ENCODE data around the gene NDUFS8. TPM values are rescaled to one million over a fixed set of nuclear protein-coding genes. Genes with fewer than 3 reads are reported as not detected.

Gene NDUFS8
- total RNA-seq, 4 donors from 2014 or later: 136 to 206 (median 159) TPM

DNA sequence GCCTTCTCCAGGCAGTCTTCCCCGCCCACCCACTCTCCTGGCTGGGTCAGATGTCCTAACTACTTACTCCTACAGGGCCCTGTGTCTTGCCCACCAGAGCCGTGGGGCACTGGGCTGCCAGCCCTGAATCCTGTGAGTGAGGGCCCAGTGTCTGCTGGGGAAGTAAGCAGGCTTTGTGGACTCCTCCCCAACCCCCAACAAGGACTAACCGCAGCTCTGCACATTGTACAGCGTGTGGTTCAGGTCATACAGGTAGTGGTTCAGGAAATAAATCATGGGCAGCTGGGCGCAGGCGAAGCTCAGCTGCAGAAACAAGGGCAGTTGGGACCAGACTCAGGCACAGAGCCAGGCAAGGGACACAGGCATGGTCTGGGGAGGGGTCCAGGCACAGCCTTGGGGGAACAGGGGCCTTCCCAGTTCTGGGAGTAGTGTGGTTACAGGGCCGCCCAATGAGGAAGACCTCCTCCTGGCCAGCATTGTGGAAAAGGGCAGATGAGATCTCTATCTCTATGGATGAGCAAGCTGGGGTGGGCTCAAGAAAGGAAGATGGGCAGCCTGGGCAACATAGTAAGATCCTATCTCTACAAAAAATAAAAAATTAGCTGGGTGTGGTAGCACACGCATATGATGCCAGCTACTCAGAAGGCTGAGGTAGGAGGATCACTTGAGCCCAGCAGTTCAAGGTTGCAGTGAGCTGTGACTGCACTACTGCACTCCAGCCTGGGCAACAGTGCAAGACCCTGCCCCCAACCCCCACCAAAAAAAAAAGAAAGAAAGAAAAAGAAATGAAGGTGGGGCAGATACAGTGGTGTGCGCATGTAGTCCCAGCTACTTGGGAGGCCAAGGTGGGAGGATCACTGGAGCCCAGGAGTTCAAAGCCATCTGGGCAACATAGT is 32.1 kb upstream of the NDUFS8 start:
- TF ChIP-seq, protein P1, sequence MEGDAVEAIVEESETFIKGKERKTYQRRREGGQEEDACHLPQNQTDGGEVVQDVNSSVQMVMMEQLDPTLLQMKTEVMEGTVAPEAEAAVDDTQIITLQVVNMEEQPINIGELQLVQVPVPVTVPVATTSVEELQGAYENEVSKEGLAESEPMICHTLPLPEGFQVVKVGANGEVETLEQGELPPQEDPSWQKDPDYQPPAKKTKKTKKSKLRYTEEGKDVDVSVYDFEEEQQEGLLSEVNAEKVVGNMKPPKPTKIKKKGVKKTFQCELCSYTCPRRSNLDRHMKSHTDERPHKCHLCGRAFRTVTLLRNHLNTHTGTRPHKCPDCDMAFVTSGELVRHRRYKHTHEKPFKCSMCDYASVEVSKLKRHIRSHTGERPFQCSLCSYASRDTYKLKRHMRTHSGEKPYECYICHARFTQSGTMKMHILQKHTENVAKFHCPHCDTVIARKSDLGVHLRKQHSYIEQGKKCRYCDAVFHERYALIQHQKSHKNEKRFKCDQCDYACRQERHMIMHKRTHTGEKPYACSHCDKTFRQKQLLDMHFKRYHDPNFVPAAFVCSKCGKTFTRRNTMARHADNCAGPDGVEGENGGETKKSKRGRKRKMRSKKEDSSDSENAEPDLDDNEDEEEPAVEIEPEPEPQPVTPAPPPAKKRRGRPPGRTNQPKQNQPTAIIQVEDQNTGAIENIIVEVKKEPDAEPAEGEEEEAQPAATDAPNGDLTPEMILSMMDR (IDR thresholded peaks at IDR 0.05): no peak
- no peak for TF ChIP-seq POLR2A (IDR thresholded peaks at IDR 0.05)
- no peak overlapping the region for H3K4me3 ChIP-seq (ENCODE audit: low read depth, poor library complexity, severe bottlenecking)
- no peak for DNase-seq (ENCODE audit: low spot score in 2 of 2)
- intact Hi-C loops (cut with DNase I; ENCODE audit: low total_unique reads): no loop called here
- 90 to 93% methylated on average over 9 of the region's 9 CpGs for WGBS, 2 donors

DNA sequence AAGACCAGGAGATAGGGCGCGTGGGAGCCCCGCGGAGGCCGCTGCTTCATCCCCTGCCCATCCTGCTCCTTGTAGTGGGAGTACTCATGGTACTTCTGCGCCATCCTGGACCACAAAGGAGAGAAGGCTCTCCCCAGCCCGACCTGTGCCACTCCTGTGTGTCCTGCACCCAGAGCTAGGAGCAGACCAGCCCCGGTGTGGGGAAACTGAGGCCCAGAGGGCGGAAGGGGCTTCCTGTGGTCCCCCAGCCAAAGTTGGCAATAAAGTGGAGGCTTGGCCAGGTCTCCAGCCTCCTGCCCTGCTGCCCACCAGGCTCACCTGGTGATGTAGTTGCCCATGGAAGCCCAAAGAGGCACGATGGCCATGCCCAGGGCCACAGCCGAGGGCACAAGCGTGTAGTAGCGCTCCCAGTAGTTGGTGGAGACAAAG is 31.3 kb upstream of the NDUFS8 start:
- TF ChIP-seq, protein P1 (IDR thresholded peaks at IDR 0.05): no peak
- TF ChIP-seq POLR2A (IDR thresholded peaks at IDR 0.05): no peak
- DNase-seq (ENCODE audit: low spot score in 2 of 2): peak in 1 of 2 donors; percentile 84
- H3K4me3 ChIP-seq (ENCODE audit: low read depth, poor library complexity, severe bottlenecking): no peak overlapping the region
- intact Hi-C loops (cut with DNase I; ENCODE audit: low total_unique reads): no loop called here
- 96 to 97% methylated on average over 11 to 13 of the region's 13 CpGs for WGBS, 2 donors

DNA sequence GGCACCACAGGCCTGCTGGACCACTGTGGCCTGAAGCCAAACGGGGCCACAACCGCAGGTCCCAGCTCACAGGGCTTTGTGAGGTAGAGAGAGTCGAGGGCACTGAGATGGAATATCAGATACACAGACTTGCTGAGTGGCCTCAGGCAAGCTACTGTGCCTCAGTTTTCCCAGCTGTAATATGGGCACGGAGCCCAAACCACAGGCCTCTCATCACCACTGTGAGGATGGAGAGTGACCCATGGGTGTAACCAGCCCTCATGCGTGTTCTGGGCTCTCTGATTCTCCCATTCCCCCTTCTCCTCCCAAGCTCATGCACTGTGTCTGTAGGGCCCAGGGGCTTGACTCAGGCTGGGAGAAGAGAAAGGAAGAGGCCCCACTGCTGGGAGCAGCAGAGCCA is 30.8 kb upstream of the NDUFS8 start:
- 93 to 98% methylated on average over 5 of the region's 5 CpGs for WGBS, 2 donors
- no peak for TF ChIP-seq POLR2A (IDR thresholded peaks at IDR 0.05)
- TF ChIP-seq, protein P1 (IDR thresholded peaks at IDR 0.05): no peak
- DNase-seq (ENCODE audit: low spot score in 2 of 2): no peak
- intact Hi-C loops (cut with DNase I; ENCODE audit: low total_unique reads): no loop called here
- H3K4me3 ChIP-seq (ENCODE audit: low read depth, poor library complexity, severe bottlenecking): no peak overlapping the region

DNA sequence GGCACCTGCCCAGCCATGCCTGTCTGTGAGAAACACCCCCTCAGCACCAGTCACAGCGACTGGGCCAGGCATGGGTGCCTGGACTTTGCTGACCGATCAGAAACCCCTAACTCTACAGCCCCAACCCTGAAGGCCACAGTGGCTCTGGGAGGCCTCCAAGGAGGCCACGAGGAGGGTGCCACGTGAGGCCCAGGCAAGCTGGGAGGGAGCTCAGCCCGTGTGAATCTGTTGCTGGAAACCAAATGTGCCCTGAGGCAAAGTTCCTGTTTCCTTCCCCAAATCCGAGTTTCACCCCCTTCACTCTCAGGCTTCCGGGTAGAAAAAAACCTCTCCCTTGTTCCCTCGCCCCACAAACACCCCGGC is 27.9 kb upstream of the NDUFS8 start:
- no peak for TF ChIP-seq POLR2A (IDR thresholded peaks at IDR 0.05)
- TF ChIP-seq, protein P1 (IDR thresholded peaks at IDR 0.05): no peak
- DNase-seq (ENCODE audit: low spot score in 2 of 2): no peak
- intact Hi-C loops (cut with DNase I; ENCODE audit: low total_unique reads): no loop called here
- 47 to 69% methylated on average over 7 to 8 of the region's 9 CpGs for WGBS, 2 donors
- H3K4me3 ChIP-seq (ENCODE audit: low read depth, poor library complexity, severe bottlenecking): no peak overlapping the region

DNA sequence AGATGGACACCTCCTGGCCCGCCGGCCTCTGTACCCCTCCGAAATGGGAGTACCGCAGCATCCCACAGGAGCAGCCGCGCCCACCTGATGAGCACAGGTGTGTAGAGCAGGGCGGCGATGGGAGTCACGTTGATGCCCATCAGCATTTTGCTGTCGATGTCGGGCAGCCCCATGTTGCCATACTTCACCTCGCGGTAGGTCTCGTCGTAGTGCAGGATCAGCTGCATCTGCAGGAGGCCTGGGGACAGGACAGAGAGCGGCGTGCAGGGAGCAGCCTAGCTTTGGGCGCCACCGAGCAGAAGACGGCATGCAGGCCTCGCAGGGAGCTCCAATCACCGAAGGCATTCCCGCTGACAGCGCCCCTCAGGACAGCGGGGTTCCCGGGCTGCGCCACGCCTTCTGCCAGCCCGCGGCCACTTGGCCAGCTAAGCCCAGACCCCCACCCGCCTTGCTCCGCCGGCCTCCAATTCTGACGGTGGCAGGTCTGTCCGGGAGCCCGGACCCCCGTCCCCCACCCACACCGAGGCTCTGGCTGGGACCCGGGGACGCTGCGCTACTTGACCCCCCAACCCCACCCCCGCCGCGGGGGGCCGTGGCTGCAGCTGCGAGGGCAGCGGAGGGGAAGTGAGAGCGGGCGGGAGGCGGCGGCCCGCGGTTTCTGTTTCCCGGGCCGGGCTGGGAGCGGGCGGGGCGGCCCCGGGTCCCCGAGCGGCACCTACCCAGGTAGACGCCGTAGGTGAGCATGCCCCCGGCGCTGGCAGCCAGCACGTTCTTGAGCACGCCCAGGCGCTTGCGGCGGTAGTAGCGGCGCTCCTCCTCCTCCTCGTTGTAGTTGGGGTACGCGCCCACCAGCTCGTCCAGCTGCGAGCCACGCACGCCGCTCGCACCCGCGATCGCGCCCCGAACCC is 27.3 kb upstream of the NDUFS8 start:
- intact Hi-C loops (cut with DNase I; ENCODE audit: low total_unique reads): no loop called here
- no peak for TF ChIP-seq POLR2A (IDR thresholded peaks at IDR 0.05)
- TF ChIP-seq, protein P1 (IDR thresholded peaks at IDR 0.05): no peak
- DNase-seq (ENCODE audit: low spot score in 2 of 2): no peak
- H3K4me3 ChIP-seq (ENCODE audit: low read depth, poor library complexity, severe bottlenecking): peak overlapping the region; percentile 44
- WGBS, 2 donors: 16 to 24% methylated on average over 35 to 57 of the region's 86 CpGs
